K562 (cell line): ENCODE measurements around the gene EMC10. TPM values are rescaled to one million over a fixed set of nuclear protein-coding genes. Genes with fewer than 3 reads are reported as not detected.

ENCODE experiments used
- BRD9 ChIP-seq: fragments of 450-650 bp; IDR thresholded peaks from 2 replicates; pipeline ENCODE4 v1.6.1; 2018; ENCODE audit warnings: low read depth; ENCODE audit not compliant: partially characterized antibody
- U2AF1 ChIP-seq: fragments of 200-400 bp; formaldehyde crosslinking; optimal IDR thresholded peaks from 2 replicates; pipeline ENCODE3; 2017; ENCODE audit warnings: mild to moderate bottlenecking, low read depth, low read length, moderate library complexity
- ZBTB26 ChIP-seq: fragments of 450-650 bp; formaldehyde crosslinking; IDR thresholded peaks from 2 replicates; pipeline ENCODE4 v1.4.0; 2022; ENCODE audit warnings: missing genetic modification characterization
- ZNF239 ChIP-seq: fragments of 250-450 bp; sonication (Bioruptor Pico); IDR thresholded peaks from 2 replicates; pipeline ENCODE4 v1.4.0; 2020; ENCODE audit warnings: mild to moderate bottlenecking
- ZNF324 ChIP-seq: fragments of 250-450 bp; sonication (Bioruptor Pico); IDR thresholded peaks from 2 replicates; pipeline ENCODE4 v1.4.0; 2020; ENCODE audit warnings: mild to moderate bottlenecking
- ZNF354B ChIP-seq: fragments of 250-450 bp; sonication (Bioruptor Pico); IDR thresholded peaks from 2 replicates; pipeline ENCODE4 v1.4.0; 2020
- polyA plus RNA-seq, 8 experiments: library from polyadenylated mRNA; depleted of rRNA in 4 of 8; stranded (reverse) in 5 of 8; unstranded in 3 of 8; fragments of >200 nt; fragmentation: Nextera tagmentation in 2 of 8; fragmentation: Illumina TruSeq in 1 of 8; extraction: Ambion mirVana in 2 of 8; extraction: Trizol in 1 of 8; gene quantifications; 2 replicates each; pipeline versions ENCODE4 v1.2.1 to v1.2.3, GENCODE V29; 2011 to 2014; ENCODE audit warnings: inconsistent platforms in 1 of 8, missing spikeins in 1 of 8
- total RNA-seq, 7 experiments: library from RNA; depleted of rRNA in 6 of 7; stranded (reverse); fragments of >200 nt in 6 of 7; fragmentation: Illumina TruSeq in 2 of 7; extraction: Trizol in 2 of 7; gene quantifications; 2 replicates each; pipeline versions ENCODE4 v1.2.1 to v1.2.3, GENCODE V29; 2011 to 2021; ENCODE audit warnings: low replicate concordance in 1 of 7
- TF ChIP-seq, protein P1 (sequence below): fragments of 250-450 bp; sonication (Bioruptor Pico); IDR thresholded peaks from 2 replicates; pipeline ENCODE4 v1.4.0; 2020; ENCODE audit warnings: mild to moderate bottlenecking, moderate library complexity
- TF ChIP-seq, protein P2 (sequence below), 2 experiments: fragments of 200-800 bp in 1 of 2; sonication (Bioruptor generic) in 1 of 2; sonication (generic) in 1 of 2; formaldehyde crosslinking in 1 of 2; IDR thresholded peaks in 1 of 2; conservative IDR thresholded peaks in 1 of 2; 2 replicates each; pipeline versions ENCODE4 v1.5.0 to v1.6.1; 2016 to 2020; ENCODE audit warnings: missing compliant biosample characterization in 1 of 2, missing genetic modification characterization in 1 of 2, missing genetic modification reagents in 1 of 2

Gene EMC10
- total and polyA plus RNA-seq, 9 of the 15 experiments (the other 6 are each of a cell fraction or from before 2014, with no cell fraction given): 1.4 to 46.0 (median 13.1) TPM

DNA sequence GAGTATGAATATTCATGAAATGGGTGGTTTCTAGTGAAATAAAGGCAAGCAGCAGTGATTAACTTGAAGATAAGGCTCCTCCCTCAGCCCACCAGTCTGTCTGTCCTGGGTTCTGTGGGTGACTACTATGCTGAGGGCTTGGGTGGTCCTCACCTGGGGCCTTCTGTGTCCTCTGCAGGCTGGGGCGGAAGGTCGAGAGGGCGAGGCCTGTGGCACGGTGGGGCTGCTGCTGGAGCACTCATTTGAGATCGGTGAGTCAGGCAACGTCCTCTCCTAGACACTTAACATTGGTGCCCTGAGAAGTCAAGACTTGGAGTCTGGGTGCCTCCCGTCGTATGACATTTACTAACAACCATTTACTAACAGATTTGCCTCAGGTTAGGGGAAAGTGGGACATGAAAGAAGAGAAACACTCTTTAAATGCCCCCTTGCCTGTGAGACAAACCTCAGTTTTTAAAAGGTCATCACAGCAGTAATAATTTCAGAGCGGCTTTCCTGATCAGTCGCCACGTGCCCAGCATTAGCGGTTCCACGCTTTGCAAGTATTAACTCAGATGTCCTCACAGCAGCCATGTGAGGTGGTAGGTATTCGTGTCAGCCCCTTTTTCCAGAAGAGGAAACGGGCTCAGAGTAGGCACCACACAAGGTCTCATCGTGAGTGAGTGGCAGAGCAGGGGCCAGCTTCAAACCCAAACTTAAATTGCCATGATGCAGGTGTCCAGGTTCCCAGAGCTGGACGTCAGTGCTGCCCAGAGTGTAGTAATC lies 1.6 kb downstream of the EMC10 start (continued):
- no peak for TF ChIP-seq ZBTB26
- TF ChIP-seq, protein P1, sequence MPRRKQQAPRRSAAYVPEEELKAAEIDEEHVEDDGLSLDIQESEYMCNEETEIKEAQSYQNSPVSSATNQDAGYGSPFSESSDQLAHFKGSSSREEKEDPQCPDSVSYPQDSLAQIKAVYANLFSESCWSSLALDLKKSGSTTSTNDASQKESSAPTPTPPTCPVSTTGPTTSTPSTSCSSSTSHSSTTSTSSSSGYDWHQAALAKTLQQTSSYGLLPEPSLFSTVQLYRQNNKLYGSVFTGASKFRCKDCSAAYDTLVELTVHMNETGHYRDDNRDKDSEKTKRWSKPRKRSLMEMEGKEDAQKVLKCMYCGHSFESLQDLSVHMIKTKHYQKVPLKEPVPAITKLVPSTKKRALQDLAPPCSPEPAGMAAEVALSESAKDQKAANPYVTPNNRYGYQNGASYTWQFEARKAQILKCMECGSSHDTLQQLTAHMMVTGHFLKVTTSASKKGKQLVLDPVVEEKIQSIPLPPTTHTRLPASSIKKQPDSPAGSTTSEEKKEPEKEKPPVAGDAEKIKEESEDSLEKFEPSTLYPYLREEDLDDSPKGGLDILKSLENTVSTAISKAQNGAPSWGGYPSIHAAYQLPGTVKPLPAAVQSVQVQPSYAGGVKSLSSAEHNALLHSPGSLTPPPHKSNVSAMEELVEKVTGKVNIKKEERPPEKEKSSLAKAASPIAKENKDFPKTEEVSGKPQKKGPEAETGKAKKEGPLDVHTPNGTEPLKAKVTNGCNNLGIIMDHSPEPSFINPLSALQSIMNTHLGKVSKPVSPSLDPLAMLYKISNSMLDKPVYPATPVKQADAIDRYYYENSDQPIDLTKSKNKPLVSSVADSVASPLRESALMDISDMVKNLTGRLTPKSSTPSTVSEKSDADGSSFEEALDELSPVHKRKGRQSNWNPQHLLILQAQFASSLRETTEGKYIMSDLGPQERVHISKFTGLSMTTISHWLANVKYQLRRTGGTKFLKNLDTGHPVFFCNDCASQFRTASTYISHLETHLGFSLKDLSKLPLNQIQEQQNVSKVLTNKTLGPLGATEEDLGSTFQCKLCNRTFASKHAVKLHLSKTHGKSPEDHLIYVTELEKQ (CRISPR knock-in tag): no peak
- TF ChIP-seq, protein P2, sequence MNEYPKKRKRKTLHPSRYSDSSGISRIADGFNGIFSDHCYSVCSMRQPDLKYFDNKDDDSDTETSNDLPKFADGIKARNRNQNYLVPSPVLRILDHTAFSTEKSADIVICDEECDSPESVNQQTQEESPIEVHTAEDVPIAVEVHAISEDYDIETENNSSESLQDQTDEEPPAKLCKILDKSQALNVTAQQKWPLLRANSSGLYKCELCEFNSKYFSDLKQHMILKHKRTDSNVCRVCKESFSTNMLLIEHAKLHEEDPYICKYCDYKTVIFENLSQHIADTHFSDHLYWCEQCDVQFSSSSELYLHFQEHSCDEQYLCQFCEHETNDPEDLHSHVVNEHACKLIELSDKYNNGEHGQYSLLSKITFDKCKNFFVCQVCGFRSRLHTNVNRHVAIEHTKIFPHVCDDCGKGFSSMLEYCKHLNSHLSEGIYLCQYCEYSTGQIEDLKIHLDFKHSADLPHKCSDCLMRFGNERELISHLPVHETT (CRISPR knock-in tag; conservative IDR thresholded peaks at IDR 0.05 in 1 of 2, IDR thresholded peaks at IDR 0.05 in 1 of 2): no peak
- TF ChIP-seq ZNF354B (CRISPR knock-in tag): no peak
- TF ChIP-seq ZNF239 (CRISPR knock-in tag): no peak
- TF ChIP-seq ZNF324 (CRISPR knock-in tag): no peak
- TF ChIP-seq U2AF1: no peak
- no peak for TF ChIP-seq BRD9
